Mucosa of rectum (tissue), 2 donors: ENCODE data around the gene CPNE7.

Source experiments
- H3K27ac ChIP-seq, 2 donors: one replicate each; pipeline ENCODE4 v1.7.0; 2013; ENCODE audit warnings: inconsistent platforms in 2 of 2, low read depth in 2 of 2, low read length in 2 of 2
- H3K27me3 ChIP-seq, 2 donors: one replicate each; pipeline ENCODE4 v1.7.0; 2013; ENCODE audit warnings: low read length in 2 of 2; ENCODE audit not compliant: control insufficient read depth in 2 of 2, insufficient read depth in 2 of 2
- H3K36me3 ChIP-seq, 2 donors: one replicate each; pipeline ENCODE4 v1.7.0; 2013; ENCODE audit warnings: low read length in 2 of 2; ENCODE audit not compliant: control insufficient read depth in 2 of 2, insufficient read depth in 2 of 2
- H3K4me1 ChIP-seq, 2 donors: one replicate each; pipeline ENCODE4 v1.7.0; 2013; ENCODE audit warnings: low read length in 2 of 2, mild to moderate bottlenecking in 1 of 2; ENCODE audit not compliant: control insufficient read depth in 2 of 2, insufficient read depth in 2 of 2
- H3K4me3 ChIP-seq, 2 donors: one replicate each; pipeline ENCODE4 v1.7.0; 2013; ENCODE audit warnings: low read length in 2 of 2
- H3K9ac ChIP-seq, 2 donors: one replicate each; pipeline ENCODE4 v1.7.0; 2013; ENCODE audit warnings: low read length in 2 of 2, low read depth in 1 of 2, mild to moderate bottlenecking in 1 of 2
- H3K9me3 ChIP-seq, 2 donors: one replicate each; pipeline ENCODE4 v1.7.0; 2013; ENCODE audit warnings: low read length in 2 of 2; ENCODE audit not compliant: control insufficient read depth in 2 of 2
- donor health status: healthy.
- donor health status: Normal muscosa, but diverticular disease.

CPNE7 gene

DNA sequence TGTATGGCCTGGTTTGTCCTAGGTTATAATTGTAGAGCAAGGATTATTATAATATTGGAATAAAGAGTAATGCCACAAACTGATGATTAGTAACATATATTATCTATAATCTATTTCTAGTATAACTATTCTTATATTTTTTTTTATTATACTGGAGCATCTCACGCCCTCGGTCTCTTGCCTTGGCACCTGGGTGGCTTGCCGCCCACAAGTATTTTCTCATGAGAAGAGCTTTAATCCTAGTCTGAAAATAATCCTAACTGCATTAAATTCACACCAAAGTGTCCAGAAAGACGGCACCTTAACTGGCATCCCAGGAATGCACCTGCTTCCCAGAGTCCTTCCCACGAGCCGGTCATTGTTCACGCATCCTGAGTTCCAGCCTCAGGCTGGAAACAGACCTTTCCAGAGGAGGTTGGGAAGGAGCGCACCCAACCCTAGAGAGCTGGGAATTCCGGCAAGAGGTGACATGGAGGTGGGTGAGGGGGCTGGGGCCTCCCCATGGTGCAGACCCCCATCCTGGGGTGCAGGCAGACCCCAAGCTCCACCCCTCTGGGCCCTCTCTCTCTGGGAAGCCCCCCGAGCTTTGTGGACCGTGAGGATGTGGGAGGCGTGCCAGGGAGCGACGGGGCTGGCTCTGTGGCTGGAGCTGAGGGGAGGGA lies 66.0 kb downstream of the CPNE7 start:
- H3K9ac ChIP-seq = no peak overlapping the region
- peaks cover 15 to 17% of the 10 kb centered on the region in 2 donors for H3K36me3 ChIP-seq
- H3K4me1 ChIP-seq = no peaks in the 10 kb centered on the region
- H3K27ac ChIP-seq = no peak overlapping the region
- no peaks in the 10 kb centered on the region for H3K9me3 ChIP-seq
- H3K4me3 ChIP-seq = no peak overlapping the region
- peaks cover 2 to 10% of the 10 kb centered on the region in 2 donors for H3K27me3 ChIP-seq

DNA sequence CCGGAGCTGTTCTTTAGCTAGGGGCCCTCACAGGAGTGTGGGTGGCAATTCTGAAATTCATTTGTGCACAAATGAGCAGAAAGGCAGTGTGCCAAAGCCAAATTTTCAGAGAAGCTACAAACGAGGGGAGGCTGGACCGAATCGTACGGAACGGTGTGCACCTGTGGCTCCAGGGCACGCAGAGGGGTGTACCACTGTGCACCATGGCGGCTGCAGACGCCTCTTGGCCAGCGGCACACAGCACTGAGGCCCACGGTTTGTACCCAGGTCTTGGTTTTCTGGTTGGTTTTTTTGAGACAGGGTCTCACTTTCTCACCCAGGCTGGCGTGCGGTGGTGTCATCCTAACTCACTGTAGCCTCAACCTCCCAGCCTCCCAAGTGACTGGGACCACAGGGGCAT lies 67.0 kb downstream of the CPNE7 start:
- peaks cover 2 to 4% of the 10 kb centered on the region in 2 donors for H3K27me3 ChIP-seq
- H3K9me3 ChIP-seq = no peaks in the 10 kb centered on the region
- no peak overlapping the region for H3K4me3 ChIP-seq
- H3K4me1 ChIP-seq = no peaks in the 10 kb centered on the region
- no peak overlapping the region for H3K27ac ChIP-seq
- peaks cover 20 to 23% of the 10 kb centered on the region in 2 donors for H3K36me3 ChIP-seq
- H3K9ac ChIP-seq = no peak overlapping the region

DNA sequence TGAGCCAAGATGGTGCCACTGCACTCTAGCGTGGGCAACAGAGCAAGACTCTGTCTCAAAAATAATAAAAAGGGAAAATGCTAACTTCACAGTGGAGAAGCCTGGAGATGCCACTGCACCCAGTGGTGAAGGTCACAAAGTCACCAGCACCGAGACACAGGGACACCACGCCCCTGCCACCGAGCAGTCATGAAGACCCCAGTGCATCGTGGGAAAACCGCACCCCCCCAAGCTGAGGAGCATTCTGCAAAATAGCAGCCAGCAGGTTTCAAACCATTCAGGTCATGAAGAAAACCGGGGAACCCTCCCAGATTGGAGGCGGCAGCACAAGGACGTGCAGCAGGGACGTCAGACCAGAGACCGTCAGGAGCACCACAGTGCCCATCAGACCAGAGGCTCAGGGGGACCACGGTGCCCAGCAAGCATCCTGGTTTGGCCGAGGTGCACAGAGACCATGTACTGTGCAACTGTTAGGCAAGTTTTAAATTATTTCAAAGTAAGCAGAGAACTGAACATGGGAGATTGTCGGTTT lies 68.3 kb downstream of the CPNE7 start:
- H3K4me3 ChIP-seq = no peak overlapping the region
- H3K4me1 ChIP-seq = no peaks in the 10 kb centered on the region
- no peaks in the 10 kb centered on the region for H3K9me3 ChIP-seq
- H3K27me3 ChIP-seq = peaks cover 0 to 2% of the 10 kb centered on the region in 2 donors
- no peak overlapping the region for H3K27ac ChIP-seq
- peaks cover 20 to 26% of the 10 kb centered on the region in 2 donors for H3K36me3 ChIP-seq
- no peak overlapping the region for H3K9ac ChIP-seq

DNA sequence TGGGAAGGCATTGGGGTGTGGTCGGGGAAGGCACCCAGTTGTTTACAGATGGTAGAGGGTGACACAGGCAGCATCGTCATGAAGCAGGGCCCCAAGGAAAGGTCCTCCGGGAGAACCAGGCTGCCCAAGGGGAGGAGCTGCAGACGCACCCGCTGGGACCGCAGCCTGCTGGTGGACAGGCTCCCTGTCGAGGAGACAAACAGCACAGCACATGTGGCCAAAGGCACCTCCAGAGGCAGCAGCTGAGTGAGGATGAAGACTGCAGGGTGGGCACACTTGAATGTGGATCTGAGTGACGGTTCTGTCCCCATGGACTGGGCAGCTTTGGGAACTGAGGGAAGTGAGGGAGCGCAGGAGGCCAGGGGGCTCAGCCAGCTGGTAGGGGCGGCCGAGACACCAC lies 69.6 kb downstream of the CPNE7 start:
- H3K9ac ChIP-seq = no peak overlapping the region
- no peaks in the 10 kb centered on the region for H3K9me3 ChIP-seq
- H3K36me3 ChIP-seq = peaks cover 25 to 29% of the 10 kb centered on the region in 2 donors

DNA sequence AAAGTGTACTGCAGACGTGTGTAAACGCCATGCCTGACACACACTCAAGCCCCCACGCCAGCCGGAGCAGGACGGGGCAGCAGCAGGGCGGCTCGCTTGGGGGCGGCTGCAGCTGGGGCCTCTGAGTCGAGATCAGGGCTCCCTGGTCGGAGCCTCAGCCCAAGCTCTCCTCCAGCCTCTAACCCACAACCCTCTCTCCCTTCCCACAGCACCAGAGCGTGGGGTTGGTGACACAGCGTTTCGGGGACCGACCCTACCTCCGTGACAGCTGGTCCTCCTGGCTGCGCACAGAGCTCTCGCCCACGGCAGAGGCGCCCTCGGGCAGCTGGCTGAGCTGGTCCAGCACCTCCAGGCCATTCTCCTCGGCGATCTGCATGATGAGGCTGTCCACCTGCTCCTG lies 70.7 kb downstream of the CPNE7 start:
- Histone ChIP-seq H3K27ac (no peak overlapping the region), H3K36me3 (peaks cover 25 to 37% of the 10 kb centered on the region in 2 donors), H3K9ac (no peak overlapping the region), H3K27me3 (no peaks in the 10 kb centered on the region), H3K9me3 (no peaks in the 10 kb centered on the region), H3K4me1 (no peaks in the 10 kb centered on the region), H3K4me3 (no peak overlapping the region)

More for the DNA sequence above, 69.6 kb downstream of the CPNE7 start:
- no peak overlapping the region for H3K4me3 ChIP-seq
- no peak overlapping the region for H3K27ac ChIP-seq
- H3K27me3 ChIP-seq = peaks cover 0 to 1% of the 10 kb centered on the region in 2 donors
- no peaks in the 10 kb centered on the region for H3K4me1 ChIP-seq
